VCaP (cell line): Measurements from ENCODE around the gene ARHGAP8.
A peak's percentile ranks its signal among the peaks of the same experiment; 100 is the strongest.

Experiments used
- H3K27ac ChIP-seq: fragments of 450-650 bp; 2 replicates; pipeline ENCODE4 v1.5.1; 2017
- TF ChIP-seq, protein P1 (sequence below): fragments of 450-650 bp; conservative IDR thresholded peaks from 2 replicates; pipeline ENCODE4 v1.5.1; 2017; ENCODE audit warnings: mild to moderate bottlenecking, moderate library complexity

The ARHGAP8 gene

DNA sequence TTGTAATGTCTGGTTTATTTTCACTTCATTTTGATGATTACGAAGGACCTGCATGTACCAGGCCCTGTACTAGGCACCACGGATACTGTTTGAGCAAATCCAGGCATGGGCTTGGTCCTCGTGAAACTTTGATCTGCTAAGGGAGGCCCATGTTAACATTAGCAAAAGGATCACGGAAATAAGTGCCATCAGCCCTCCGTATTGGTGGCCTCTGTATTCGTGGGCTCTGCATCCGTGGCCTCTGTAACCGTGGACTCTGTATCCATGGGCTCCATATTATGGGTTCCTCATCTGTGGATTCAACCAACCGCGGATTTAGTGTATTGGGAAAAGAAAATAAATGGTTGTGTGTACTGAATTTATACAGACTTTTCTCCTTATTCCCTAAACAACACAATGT, 8.7 kb downstream of the ARHGAP8 start:
- H3K27ac ChIP-seq = no peak overlapping the region
- TF ChIP-seq, protein P1, sequence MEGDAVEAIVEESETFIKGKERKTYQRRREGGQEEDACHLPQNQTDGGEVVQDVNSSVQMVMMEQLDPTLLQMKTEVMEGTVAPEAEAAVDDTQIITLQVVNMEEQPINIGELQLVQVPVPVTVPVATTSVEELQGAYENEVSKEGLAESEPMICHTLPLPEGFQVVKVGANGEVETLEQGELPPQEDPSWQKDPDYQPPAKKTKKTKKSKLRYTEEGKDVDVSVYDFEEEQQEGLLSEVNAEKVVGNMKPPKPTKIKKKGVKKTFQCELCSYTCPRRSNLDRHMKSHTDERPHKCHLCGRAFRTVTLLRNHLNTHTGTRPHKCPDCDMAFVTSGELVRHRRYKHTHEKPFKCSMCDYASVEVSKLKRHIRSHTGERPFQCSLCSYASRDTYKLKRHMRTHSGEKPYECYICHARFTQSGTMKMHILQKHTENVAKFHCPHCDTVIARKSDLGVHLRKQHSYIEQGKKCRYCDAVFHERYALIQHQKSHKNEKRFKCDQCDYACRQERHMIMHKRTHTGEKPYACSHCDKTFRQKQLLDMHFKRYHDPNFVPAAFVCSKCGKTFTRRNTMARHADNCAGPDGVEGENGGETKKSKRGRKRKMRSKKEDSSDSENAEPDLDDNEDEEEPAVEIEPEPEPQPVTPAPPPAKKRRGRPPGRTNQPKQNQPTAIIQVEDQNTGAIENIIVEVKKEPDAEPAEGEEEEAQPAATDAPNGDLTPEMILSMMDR = no peak

DNA sequence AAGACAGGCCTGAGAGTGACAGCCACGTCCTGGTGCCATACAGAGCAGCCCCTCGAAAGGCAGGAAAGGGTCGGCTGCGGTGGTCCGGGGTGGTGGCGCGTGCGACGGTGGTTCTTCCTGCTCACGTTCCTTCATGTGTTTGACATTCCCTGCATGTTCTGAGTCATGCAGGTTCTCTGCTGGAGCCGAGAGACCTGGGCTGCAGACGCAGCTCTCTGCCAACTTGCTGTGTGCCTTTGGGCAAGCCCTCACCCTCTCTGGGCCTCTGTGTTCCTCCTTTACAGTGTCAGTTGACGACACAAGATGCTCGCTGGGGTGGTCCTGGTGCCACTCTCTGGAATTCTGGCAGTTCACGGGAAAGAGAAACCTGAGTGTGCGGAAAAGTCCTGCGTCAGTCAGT, 12.0 kb downstream of the ARHGAP8 start:
- TF ChIP-seq, protein P1 = no peak
- no peak overlapping the region; the same call in 1 of the 2 replicates for H3K27ac ChIP-seq

DNA sequence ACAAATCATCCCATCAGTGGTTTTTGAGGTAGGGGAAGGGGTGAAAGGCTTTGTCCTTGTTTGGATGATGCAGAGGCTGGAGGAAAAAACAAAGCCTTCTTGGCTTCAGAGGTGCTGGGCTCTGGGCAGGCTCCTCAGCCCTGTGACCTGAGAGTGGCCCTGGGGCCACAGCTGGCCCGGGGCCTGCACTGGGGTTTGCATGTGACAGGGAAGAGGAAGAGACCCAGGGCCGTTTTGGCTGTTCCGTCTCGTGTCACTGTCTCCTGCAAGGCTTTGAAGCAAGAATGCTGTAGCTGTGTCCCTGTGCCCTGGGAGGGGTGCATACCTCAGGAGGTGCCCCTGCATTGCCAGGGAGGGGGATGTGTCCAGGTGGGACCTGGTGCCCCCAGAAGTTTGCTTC, 12.6 kb downstream of the ARHGAP8 start:
- TF ChIP-seq, protein P1 = no peak
- no peak overlapping the region; the same call in 1 of the 2 replicates for H3K27ac ChIP-seq

DNA sequence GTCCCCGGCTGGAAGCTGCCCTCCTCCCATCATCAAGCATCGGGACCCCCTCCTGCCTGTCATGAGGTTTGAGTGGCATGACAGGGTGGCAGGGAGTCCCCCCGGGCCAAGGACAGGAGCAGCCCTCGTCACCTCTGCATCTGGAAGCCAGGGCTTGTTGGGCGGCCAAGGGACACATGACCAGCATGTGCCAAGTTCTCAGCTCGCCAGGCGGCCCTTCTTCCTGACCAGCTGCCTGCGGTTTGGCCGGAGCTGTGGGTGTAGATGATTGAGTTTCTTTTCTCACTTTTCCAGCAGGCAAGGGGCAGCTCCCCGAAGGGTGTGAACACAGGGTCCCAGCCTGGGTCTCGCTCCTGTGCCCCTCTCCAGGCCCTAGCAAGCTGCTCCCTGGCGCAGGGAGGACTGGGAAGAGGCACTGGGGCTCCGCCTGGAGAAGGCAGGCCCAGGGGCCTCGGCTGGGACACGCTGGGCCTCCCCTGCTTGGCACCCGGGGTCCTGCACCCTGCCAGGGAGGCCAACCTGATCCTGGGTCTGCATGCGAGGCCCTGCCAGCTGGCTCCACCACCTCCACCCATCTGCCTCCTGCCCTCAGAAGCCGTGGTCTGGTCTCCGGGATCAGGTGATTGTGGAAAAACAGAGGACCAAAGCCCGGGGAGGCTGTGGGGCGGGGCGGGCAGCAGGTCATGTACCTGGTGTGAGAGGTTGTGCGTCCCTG, 13.4 kb downstream of the ARHGAP8 start:
- H3K27ac ChIP-seq = no peak overlapping the region; the same call in 1 of the 2 replicates
- TF ChIP-seq, protein P1 = no peak

DNA sequence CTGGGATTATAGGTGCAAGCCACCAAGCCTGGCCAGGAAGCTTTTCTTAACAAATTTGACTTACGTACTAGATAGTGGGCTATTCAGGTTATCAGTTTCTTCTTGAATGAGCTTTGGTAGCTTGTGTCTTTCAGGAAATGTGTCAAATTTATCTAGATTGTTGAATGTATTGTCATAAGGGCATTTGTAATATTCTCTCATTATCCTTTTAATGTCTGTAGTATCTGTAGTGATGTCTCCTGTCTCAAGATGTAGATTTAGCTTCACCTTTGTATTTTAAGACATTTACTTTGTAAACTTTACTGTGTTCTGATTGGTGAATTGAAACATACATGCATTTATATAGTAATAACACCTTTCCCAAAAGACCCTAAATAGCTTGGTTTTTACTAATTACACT, 20.7 kb downstream of the ARHGAP8 start:
- TF ChIP-seq, protein P1 = no peak
- H3K27ac ChIP-seq = no peak overlapping the region

DNA sequence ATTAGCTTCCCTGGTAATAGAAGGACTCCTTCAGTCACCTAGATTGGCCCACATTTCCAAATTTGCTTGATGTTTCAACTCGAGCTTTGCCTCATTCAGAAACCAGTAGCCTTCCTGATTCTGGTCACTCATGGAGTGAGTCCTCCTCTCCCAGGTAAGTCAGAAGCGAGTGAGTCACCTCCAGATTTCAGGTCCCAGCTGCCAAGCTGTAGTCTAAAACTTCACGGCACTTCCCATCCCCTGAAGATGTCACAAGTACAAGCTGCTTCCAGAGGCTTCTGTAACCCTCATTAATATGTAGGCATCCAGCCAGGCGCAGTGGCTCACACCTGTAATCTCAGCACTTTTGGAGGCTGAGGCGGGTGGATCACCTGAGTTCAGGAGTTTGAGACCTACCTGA, 23.5 kb downstream of the ARHGAP8 start:
- TF ChIP-seq, protein P1 = no peak
- no peak overlapping the region for H3K27ac ChIP-seq

DNA sequence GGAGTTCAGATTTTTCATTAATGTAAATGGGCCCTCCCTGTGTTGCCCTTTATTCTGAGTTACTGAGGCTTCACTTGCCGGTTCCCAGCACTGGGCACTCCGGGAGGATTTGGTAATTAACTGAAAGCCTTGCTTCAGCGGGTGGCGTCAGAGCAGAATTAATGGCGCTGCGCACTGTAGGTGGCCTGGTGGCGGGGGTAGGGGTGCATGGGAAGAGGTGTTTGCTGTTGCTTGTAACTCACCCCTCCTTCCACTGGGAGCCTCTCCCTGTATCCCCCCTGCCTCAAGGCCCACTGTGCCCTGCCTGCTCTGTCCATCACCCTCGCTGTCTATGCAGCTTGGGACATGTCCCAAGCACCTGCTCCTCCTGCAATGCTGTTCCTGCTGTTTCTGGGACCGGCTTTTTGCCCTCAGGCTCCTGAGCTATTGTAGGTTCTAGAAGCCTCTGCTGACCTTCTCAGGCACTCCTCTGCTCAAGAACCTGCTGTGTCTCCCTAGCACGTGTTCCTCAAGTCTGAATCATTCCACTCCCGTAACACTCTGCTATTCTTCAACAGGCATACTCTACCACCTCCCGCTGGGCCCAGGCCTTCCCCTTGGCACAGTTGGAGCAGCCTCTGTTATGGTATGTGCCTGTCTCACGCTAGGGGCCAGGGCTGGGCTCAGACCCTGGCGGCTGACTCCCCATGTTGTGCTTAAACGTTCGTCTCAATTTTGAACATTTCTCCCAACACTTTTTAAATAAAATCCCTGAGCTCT, 24.4 kb downstream of the ARHGAP8 start:
- H3K27ac ChIP-seq = peak overlapping the region; percentile 35
- TF ChIP-seq, protein P1 = no peak
